HL-60 (cell line): Measurements from ENCODE around the gene CD247.

Source experiments
- DNase-seq, 2 experiments: peaks; one replicate each; pipeline ENCODE4 v3.0.0-alpha.2; 2010 to 2020; ENCODE audit warnings: low read depth in 1 of 2, low spot score in 1 of 2
- H3K27ac ChIP-seq: fragments of 250-450 bp; sonication (Bioruptor Pico); replicated peaks from 2 replicates; pipeline ENCODE4 v1.5.1; 2020; ENCODE audit warnings: mild to moderate bottlenecking, moderate library complexity
- H3K27me3 ChIP-seq: fragments of 250-450 bp; sonication (Bioruptor Pico); 2 replicates; pipeline ENCODE4 v1.5.1; 2021; ENCODE audit warnings: mild to moderate bottlenecking, moderate library complexity; ENCODE audit not compliant: insufficient read depth, poor library complexity, severe bottlenecking
- H3K4me3 ChIP-seq: replicated peaks from 2 replicates; pipeline ENCODE4 v1.5.1; 2011; ENCODE audit warnings: mild to moderate bottlenecking, control low read depth, low read length; ENCODE audit not compliant: insufficient read depth
- GABPA ChIP-seq: IDR thresholded peaks from 2 replicates; pipeline ENCODE4 v1.6.1; 2012; ENCODE audit warnings: low read depth
- POLR2AphosphoS5 ChIP-seq: IDR thresholded peaks from 2 replicates; pipeline ENCODE4 v1.6.1; 2012; ENCODE audit warnings: low read depth
- SPI1 ChIP-seq: IDR thresholded peaks from 2 replicates; pipeline ENCODE4 v1.6.1; 2012; ENCODE audit warnings: low read depth, mild to moderate bottlenecking, borderline replicate concordance
- long read RNA-seq: library from polyadenylated mRNA; unstranded; transcript quantifications from one replicate; pipeline ENCODE4 v2.0.0, GENCODE V29; 2020
- TF ChIP-seq, protein P1 (sequence below): IDR thresholded peaks from 2 replicates; pipeline ENCODE4 v1.6.1; 2012; ENCODE audit warnings: low read depth; ENCODE audit not compliant: insufficient replicate concordance
- TF ChIP-seq, protein P2 (sequence below): IDR thresholded peaks from one replicate; pipeline ENCODE4 v1.5.1; 2011; ENCODE audit warnings: low read length, control low read depth, inconsistent platforms; ENCODE audit not compliant: insufficient read depth

CD247 gene
- long read RNA-seq, partial matches to known transcripts, result 0 of 1 reads
- long read RNA-seq, other reads (novel, unspliced or antisense), result 1 of 1 reads

DNA sequence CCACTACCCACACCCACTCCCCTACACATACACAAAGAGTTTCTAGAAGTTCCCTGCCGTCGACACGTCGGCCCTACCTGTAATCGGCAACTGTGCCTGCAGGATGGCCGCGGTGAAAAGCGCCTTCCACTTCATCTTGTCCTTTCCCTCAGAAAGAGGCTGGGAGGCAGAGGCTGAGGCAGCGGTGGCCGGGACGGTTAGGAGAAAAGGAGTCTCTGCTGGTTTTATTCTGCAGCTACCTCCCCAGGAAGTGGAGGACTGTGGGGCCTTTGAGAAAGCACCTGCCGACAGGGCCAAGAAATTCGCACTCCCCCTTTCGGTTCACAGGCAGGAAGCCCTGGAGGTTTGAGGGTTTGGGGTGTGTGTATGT is at the start of gene CD247:
TSS of gene CD247 (minus strand) at position 199 of the 370 bp plus-strand sequence. CDS start at position 135, 64 bp downstream.
- Histone ChIP-seq H3K27ac (no peak within 1 kb of the TSS), H3K27me3 (no peaks in the 10 kb centered on the region), H3K4me3 (no peak within 1 kb of the TSS)
- no peak for DNase-seq
- TF ChIP-seq SPI1 (no peak), GABPA (no peak), POLR2AphosphoS5 (no peak)
- TF ChIP-seq, protein P1, sequence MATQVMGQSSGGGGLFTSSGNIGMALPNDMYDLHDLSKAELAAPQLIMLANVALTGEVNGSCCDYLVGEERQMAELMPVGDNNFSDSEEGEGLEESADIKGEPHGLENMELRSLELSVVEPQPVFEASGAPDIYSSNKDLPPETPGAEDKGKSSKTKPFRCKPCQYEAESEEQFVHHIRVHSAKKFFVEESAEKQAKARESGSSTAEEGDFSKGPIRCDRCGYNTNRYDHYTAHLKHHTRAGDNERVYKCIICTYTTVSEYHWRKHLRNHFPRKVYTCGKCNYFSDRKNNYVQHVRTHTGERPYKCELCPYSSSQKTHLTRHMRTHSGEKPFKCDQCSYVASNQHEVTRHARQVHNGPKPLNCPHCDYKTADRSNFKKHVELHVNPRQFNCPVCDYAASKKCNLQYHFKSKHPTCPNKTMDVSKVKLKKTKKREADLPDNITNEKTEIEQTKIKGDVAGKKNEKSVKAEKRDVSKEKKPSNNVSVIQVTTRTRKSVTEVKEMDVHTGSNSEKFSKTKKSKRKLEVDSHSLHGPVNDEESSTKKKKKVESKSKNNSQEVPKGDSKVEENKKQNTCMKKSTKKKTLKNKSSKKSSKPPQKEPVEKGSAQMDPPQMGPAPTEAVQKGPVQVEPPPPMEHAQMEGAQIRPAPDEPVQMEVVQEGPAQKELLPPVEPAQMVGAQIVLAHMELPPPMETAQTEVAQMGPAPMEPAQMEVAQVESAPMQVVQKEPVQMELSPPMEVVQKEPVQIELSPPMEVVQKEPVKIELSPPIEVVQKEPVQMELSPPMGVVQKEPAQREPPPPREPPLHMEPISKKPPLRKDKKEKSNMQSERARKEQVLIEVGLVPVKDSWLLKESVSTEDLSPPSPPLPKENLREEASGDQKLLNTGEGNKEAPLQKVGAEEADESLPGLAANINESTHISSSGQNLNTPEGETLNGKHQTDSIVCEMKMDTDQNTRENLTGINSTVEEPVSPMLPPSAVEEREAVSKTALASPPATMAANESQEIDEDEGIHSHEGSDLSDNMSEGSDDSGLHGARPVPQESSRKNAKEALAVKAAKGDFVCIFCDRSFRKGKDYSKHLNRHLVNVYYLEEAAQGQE, result no peak
- TF ChIP-seq, protein P2, sequence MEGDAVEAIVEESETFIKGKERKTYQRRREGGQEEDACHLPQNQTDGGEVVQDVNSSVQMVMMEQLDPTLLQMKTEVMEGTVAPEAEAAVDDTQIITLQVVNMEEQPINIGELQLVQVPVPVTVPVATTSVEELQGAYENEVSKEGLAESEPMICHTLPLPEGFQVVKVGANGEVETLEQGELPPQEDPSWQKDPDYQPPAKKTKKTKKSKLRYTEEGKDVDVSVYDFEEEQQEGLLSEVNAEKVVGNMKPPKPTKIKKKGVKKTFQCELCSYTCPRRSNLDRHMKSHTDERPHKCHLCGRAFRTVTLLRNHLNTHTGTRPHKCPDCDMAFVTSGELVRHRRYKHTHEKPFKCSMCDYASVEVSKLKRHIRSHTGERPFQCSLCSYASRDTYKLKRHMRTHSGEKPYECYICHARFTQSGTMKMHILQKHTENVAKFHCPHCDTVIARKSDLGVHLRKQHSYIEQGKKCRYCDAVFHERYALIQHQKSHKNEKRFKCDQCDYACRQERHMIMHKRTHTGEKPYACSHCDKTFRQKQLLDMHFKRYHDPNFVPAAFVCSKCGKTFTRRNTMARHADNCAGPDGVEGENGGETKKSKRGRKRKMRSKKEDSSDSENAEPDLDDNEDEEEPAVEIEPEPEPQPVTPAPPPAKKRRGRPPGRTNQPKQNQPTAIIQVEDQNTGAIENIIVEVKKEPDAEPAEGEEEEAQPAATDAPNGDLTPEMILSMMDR, result no peak

DNA sequence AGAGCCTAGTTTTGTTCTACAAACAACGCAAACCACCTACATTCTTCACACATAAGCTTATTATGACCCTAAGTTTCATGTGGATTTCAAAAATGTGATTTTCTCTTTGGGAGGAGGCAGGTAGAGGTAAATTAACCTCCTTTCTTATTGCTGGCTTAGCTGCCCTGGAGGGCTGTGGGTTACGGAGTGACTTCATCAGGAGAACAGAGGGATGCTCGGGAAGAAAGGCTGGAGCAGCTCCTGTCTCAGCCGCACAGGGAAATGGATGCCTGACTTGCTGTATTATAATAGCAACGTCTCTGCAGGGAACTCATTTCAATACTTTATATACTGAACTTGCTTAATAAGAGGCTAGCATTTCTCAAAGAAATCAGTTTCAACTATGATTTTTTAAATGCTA is 49.3 kb upstream of the CD247 start:
- TF ChIP-seq, protein P2, result no peak
- Histone ChIP-seq H3K27ac (no peak overlapping the region), H3K27me3 (no peaks in the 10 kb centered on the region), H3K4me3 (no peak overlapping the region)
- no peak for DNase-seq

DNA sequence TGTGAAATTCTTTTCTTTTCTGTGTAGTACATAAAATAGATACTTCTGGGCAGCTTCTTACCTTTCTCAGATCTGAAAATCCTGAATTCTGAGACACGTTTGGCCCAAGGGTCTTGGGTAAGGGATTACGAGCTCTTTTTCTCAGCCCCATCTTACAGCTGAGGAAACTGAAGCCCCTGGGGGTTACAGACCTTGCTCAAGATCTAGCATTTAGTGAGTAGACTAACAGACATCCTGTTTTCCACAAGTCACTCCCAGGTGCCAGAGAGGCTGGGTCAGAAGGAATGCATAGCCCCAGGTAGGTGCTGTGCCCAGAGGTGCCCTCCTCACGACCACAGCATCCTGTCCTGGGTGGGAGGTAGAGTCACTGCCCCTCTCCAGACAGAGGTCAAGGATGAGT is 48.4 kb upstream of the CD247 start:
- TF ChIP-seq POLR2AphosphoS5, result no peak
- TF ChIP-seq SPI1, result no peak
- TF ChIP-seq, protein P1, result no peak
- TF ChIP-seq, protein P2, result no peak
- TF ChIP-seq GABPA, result no peak
- Histone ChIP-seq H3K4me3 (no peak overlapping the region), H3K27ac (no peak overlapping the region), H3K27me3 (no peaks in the 10 kb centered on the region)
- DNase-seq, result no peak

DNA sequence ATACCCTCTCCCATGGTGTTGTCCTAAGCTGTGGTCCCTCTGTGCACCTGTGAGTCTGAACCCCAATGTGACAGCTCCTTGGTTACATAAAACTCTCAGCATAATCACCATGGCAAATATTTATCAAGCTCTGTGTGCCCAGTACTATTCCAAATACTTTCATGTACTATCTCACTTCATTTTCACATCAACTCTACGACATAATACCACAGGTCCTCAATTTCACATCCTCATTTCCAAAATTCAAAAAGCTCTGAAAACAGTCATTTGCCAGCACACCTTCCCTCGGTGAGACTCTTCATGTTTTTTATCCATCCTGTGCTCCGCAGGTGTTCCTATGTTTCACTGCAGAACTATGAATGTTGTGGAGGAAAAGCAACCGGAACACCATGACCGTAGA is 47.6 kb upstream of the CD247 start:
- TF ChIP-seq, protein P2, result no peak
- TF ChIP-seq GABPA (no peak), POLR2AphosphoS5 (no peak), SPI1 (no peak)
- TF ChIP-seq, protein P1, result no peak
- no peaks in the 10 kb centered on the region for H3K27me3 ChIP-seq
- no peak for DNase-seq
- no peak overlapping the region for H3K27ac ChIP-seq
- H3K4me3 ChIP-seq, result no peak overlapping the region
